Aorta (tissue), 5 donors: ENCODE results near the gene PNPLA5. TPM values are rescaled to one million over a fixed set of nuclear protein-coding genes. Genes with fewer than 3 reads are reported as not detected.

Experiments
- ATAC-seq: fragments of 200-7000 bp; cut with Tn5 transposase; one replicate; pipeline ENCODE4 v1.9.1; 2022; ENCODE audit warnings: moderate library complexity; ENCODE audit not compliant: low FRiP score
- DNase-seq, 2 donors: peaks; one replicate each; pipeline ENCODE4 v3.0.0-alpha.2; 2020
- H3K27ac ChIP-seq, 2 donors: one replicate each; pipeline ENCODE4 v1.5.1; 2013; ENCODE audit warnings: low read length in 2 of 2, mild to moderate bottlenecking in 2 of 2, moderate library complexity in 2 of 2, control low read depth in 1 of 2, inconsistent platforms in 1 of 2, low read depth in 1 of 2
- H3K27me3 ChIP-seq, 2 donors: one replicate each; pipeline ENCODE4 v1.6.1; 2013; ENCODE audit warnings: control low read depth in 1 of 2, low read length in 1 of 2, mild to moderate bottlenecking in 1 of 2, moderate library complexity in 1 of 2; ENCODE audit not compliant: insufficient read depth in 2 of 2, control insufficient read depth in 1 of 2
- H3K36me3 ChIP-seq, 2 donors: one replicate each; pipeline ENCODE4 v1.6.1; 2013; ENCODE audit warnings: control low read depth in 1 of 2, low read length in 1 of 2, mild to moderate bottlenecking in 1 of 2; ENCODE audit not compliant: insufficient read depth in 2 of 2, control insufficient read depth in 1 of 2
- H3K4me1 ChIP-seq, 2 donors: one replicate each; pipeline ENCODE4 v1.6.1; 2013; ENCODE audit warnings: low read length in 2 of 2, control low read depth in 1 of 2, mild to moderate bottlenecking in 1 of 2, moderate library complexity in 1 of 2; ENCODE audit not compliant: insufficient read depth in 2 of 2, control insufficient read depth in 1 of 2
- H3K4me3 ChIP-seq, 2 donors: one replicate each; pipeline ENCODE4 v1.5.1; 2013; ENCODE audit warnings: low read length in 2 of 2, control low read depth in 1 of 2, mild to moderate bottlenecking in 1 of 2
- H3K9me3 ChIP-seq: one replicate; pipeline ENCODE4 v1.6.1; 2013; ENCODE audit warnings: mild to moderate bottlenecking, low read length; ENCODE audit not compliant: control insufficient read depth
- WGBS, 2 donors: extraction: QIAGEN DNeasy Blood & Tissue Kit; methylation state at CpG; one replicate each; pipeline ENCODE4 v1.1.7; 2013; 5-methylcytosine and 5-hydroxymethylcytosine counted together
- intact Hi-C, 2 donors: fragments of 100-400 bp; cut with DNase I; formaldehyde crosslinking; loops; one replicate each; pipeline versions ENCODE4 v1.14.2 to v1.15.0; 2022
- long read RNA-seq, 2 donors: library from polyadenylated mRNA; unstranded; transcript quantifications; one replicate each; pipeline ENCODE4 v2.0.0, GENCODE V29; 2020 to 2021
- polyA plus RNA-seq, 2 donors: library from polyadenylated mRNA; stranded (reverse); fragments of 200-250 nt; gene quantifications; one replicate each; pipeline ENCODE4 v1.2.3, GENCODE V29; 2013
- total RNA-seq, 2 donors: library from RNA; stranded (reverse); fragmentation: NEBNext Ultra II Directional; extraction: Animal tissue kit (Norgen Biotek cat#: 25700); gene quantifications; one replicate each; pipeline ENCODE4 v1.2.1, GENCODE V29; 2021
- donor health status: healthy with polysubstance abuse.
- donor health status: Bipolar disorder and iron deficiency.
- donor health status: DM: no; HTN: no; CAD: no.
- donor health status: DM: no; HTN: no; CAD: no.
- donor health status: DM: yes; HTN: yes; CAD: no.

Gene PNPLA5
- not detected for total RNA-seq
- polyA plus RNA-seq = under 1 TPM in 1 of 2 donors, not detected in 1; 0.50 TPM
- long read RNA-seq, donor 1 = 0 reads
- long read RNA-seq, donor 2 = 0 reads

GRCh38 chr22:43891360-43892182, at the start of gene PNPLA5:
Gene PNPLA5, minus strand, starts transcription at chr22:43892013. Its CDS starts 133 bp downstream, at chr22:43891880.
- no peak within 1 kb of the TSS for H3K27ac ChIP-seq
- H3K4me1 ChIP-seq = no peaks in the 10 kb centered on the region
- H3K27me3 ChIP-seq = no peaks in the 10 kb centered on the region
- WGBS, 2 donors = 1 to 2% methylated on average over 72 of the region's 72 CpGs
- no peak within 1 kb of the TSS for H3K4me3 ChIP-seq
- H3K9me3 ChIP-seq = no peaks in the 10 kb centered on the region
- intact Hi-C loops = no loop called here
- no peaks in the 10 kb centered on the region for H3K36me3 ChIP-seq
- DNase-seq = peak; percentile 28 to 71
- ATAC-seq = no peak

DNA sequence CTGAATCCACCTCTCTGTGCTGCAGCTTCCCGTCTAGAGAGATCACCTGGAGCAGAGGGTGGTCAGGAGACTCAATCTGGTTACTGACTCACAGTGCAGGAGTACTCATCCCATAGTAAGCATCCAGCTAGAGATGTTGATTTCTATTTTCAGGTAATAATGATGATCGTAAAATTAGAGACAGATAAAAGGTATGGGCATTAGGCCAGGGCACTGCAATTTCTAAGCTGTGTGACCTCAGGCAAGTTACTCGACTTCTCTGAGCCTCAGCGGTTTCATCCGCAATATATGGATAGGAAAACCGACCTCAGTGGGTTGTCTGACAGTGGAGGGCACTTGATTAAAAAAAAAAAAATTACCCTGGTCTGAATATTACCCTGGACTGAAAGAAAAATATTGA, 49.6 kb upstream of the PNPLA5 start:
- Histone ChIP-seq H3K36me3 (no peaks in the 10 kb centered on the region), H3K9me3 (no peaks in the 10 kb centered on the region), H3K27me3 (no peaks in the 10 kb centered on the region), H3K27ac (no peak overlapping the region), H3K4me3 (no peak overlapping the region), H3K4me1 (no peaks in the 10 kb centered on the region)
- WGBS, 2 donors = 84 to 86% methylated on average over 6 of the region's 6 CpGs
- ATAC-seq = no peak
- intact Hi-C loops = no loop called here
- DNase-seq = no peak

DNA sequence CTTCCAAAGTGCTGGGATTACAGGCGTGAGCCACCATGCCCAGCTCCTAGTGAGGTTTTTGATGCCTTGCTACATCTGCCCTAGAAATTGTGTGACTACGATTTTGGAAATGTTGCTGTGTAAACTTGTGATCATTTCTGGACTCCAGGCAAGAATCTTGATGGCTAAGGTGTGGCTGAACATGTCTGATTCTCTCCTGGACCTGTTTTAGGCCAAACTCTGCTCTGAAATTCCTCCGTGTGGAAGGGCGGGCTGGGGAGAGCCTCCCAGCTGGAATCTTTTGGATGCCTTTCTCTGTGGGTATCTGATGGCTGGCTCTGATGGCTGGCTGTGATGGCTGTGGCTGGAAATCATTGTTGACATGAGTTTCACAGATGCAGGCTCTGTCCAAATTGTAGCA, 40.0 kb upstream of the PNPLA5 start:
- intact Hi-C loops = no loop called here
- ATAC-seq = no peak
- no peak overlapping the region for H3K4me3 ChIP-seq
- no peak for DNase-seq
- no peaks in the 10 kb centered on the region for H3K36me3 ChIP-seq
- H3K27ac ChIP-seq = no peak overlapping the region
- WGBS, 2 donors = 65 to 72% methylated on average over 4 of the region's 4 CpGs
- no peaks in the 10 kb centered on the region for H3K9me3 ChIP-seq
- no peaks in the 10 kb centered on the region for H3K4me1 ChIP-seq
- no peaks in the 10 kb centered on the region for H3K27me3 ChIP-seq

- intact Hi-C loops = no loop called here
Observed at GRCh38 chr22:43928908-43929307, 37.1 kb upstream of the PNPLA5 start.

GRCh38 chr22:43928468-43928867, 36.7 kb upstream of the PNPLA5 start:
- DNase-seq (no peak), ATAC-seq (no peak)
- Histone ChIP-seq H3K4me1 (no peaks in the 10 kb centered on the region), H3K27me3 (no peaks in the 10 kb centered on the region), H3K9me3 (no peaks in the 10 kb centered on the region), H3K27ac (no peak overlapping the region), H3K4me3 (no peak overlapping the region), H3K36me3 (no peaks in the 10 kb centered on the region)
- WGBS, 2 donors = 81 to 84% methylated on average over 5 of the region's 5 CpGs
- intact Hi-C loops = no loop called here

More at GRCh38 chr22:43928908-43929307, 37.1 kb upstream of the PNPLA5 start:
- no peaks in the 10 kb centered on the region for H3K27me3 ChIP-seq
- H3K4me1 ChIP-seq = no peaks in the 10 kb centered on the region
- no peaks in the 10 kb centered on the region for H3K36me3 ChIP-seq
- no peak for ATAC-seq
- no peaks in the 10 kb centered on the region for H3K9me3 ChIP-seq
- no peak overlapping the region for H3K27ac ChIP-seq
- WGBS, 2 donors = 88 to 90% methylated on average over 6 of the region's 6 CpGs
- no peak overlapping the region for H3K4me3 ChIP-seq
- DNase-seq = no peak

DNA sequence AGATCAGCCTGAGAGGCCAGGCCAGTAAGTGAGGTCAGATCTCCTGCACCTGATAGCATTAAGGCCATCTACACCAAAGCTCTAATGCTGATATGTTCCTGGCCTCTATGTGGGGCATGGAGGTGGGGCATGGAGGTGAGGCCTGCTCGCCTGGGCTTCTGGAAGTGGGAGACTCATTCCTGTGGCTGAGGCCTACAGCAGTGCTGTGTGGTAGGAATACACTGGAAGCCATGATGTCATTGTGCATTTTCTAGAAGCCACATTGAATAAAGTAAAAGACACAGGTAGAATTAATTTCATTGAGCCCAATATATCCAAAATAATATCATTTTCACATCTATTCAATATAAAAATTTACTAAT, 34.5 kb upstream of the PNPLA5 start:
- Histone ChIP-seq H3K27me3 (no peaks in the 10 kb centered on the region), H3K36me3 (no peaks in the 10 kb centered on the region), H3K27ac (no peak overlapping the region), H3K9me3 (no peaks in the 10 kb centered on the region), H3K4me3 (no peak overlapping the region), H3K4me1 (no peaks in the 10 kb centered on the region)
- DNase-seq (no peak), ATAC-seq (no peak)
- WGBS, 2 donors = 91 to 92% methylated on average over 1 of the region's 1 CpG
- intact Hi-C loops = no loop called here

DNA sequence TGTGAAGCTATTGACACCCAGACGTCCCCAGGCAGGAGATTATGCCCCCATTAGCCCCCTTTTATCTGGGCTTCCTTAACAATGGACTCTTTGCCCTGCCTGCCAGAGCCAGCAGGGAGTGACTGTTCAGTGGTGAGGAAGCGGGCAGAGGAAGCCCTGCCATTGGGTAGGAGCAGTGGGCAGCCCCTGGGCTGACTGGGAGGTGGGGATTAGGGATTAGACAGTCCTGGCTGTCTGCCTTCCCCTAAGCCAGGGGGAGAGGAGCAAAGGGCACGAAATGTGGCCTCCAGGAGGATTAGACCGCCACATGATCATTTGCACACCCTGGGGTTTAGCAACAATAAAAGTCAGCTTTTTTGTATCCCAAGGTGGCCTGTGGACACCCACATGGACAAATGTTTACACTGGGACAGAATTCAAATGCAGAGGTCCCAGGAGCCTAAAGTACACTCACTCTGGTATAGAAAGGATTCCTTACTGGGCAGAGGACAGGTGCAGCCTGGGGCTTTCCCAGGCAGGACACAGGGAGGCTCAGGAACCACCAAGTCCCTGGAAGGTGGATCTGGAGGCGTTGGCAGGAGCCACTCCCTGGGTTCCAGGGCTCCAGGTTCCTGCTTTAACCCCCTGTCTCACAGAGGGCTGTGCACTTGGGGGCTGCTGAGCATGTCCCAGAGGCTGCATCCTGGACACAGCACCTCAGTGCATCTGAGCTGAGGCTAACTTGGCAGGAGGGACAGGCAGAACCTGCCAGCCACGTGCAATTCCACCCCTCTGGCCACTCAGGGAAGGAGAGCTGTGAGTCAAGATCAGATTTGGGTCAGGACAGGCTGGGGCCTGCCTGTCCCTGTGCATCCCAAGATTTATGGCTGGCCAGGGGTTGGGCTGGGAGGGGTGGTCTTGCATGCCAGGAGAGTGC, 33.9 kb upstream of the PNPLA5 start:
- 78 to 80% methylated on average over 6 of the region's 6 CpGs for WGBS, 2 donors
- Histone ChIP-seq H3K27ac (no peak overlapping the region), H3K4me1 (no peaks in the 10 kb centered on the region), H3K27me3 (no peaks in the 10 kb centered on the region), H3K36me3 (no peaks in the 10 kb centered on the region), H3K9me3 (no peaks in the 10 kb centered on the region), H3K4me3 (no peak overlapping the region)
- ATAC-seq = no peak
- intact Hi-C loops = no loop called here
- no peak for DNase-seq

- Histone ChIP-seq H3K4me1 (no peaks in the 10 kb centered on the region), H3K36me3 (no peaks in the 10 kb centered on the region), H3K27ac (no peak overlapping the region), H3K4me3 (no peak overlapping the region), H3K27me3 (no peaks in the 10 kb centered on the region), H3K9me3 (no peaks in the 10 kb centered on the region)
- DNase-seq (no peak), ATAC-seq (no peak)
- WGBS, 2 donors = 57 to 65% methylated on average over 7 of the region's 7 CpGs
- intact Hi-C loops = no loop called here
Observed at GRCh38 chr22:43924877-43925276, 33.1 kb upstream of the PNPLA5 start.
